HG03469 (cell line): ENCODE data around the gene PRDM16.
"Not testable (repeated sequence)": the region's sequence is repeated elsewhere in the genome, so short reads cannot be mapped to it uniquely, and the experiment has no call there.

Experiments
- ATAC-seq: cut with Tn5 transposase; IDR thresholded peaks from one replicate; pipeline ENCODE4 v1.9.1; 2021; ENCODE audit warnings: mild to moderate bottlenecking, moderate library complexity, moderate number of reproducible peaks; ENCODE audit not compliant: unreplicated experiment

Gene PRDM16

DNA sequence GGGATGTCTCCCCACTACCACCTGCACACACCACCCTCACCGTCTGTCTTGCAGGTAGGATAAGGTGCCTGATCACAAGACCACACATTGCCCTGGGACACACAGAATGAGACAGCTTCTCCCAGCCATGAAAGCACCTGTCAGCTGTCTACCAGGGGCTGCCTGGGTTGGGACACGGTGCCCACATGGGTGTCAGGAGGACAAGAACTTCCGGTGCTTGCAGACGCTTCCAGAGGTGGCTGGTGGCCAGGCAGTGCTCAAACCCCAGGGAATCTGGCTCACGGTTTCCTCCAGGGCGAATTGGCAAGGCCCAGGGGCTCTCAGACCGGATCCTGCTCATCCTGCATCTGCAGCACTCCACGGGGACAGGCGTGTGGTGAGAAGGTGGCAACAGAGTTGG lies 202.9 kb downstream of the PRDM16 start:
- ATAC-seq, result no peak

DNA sequence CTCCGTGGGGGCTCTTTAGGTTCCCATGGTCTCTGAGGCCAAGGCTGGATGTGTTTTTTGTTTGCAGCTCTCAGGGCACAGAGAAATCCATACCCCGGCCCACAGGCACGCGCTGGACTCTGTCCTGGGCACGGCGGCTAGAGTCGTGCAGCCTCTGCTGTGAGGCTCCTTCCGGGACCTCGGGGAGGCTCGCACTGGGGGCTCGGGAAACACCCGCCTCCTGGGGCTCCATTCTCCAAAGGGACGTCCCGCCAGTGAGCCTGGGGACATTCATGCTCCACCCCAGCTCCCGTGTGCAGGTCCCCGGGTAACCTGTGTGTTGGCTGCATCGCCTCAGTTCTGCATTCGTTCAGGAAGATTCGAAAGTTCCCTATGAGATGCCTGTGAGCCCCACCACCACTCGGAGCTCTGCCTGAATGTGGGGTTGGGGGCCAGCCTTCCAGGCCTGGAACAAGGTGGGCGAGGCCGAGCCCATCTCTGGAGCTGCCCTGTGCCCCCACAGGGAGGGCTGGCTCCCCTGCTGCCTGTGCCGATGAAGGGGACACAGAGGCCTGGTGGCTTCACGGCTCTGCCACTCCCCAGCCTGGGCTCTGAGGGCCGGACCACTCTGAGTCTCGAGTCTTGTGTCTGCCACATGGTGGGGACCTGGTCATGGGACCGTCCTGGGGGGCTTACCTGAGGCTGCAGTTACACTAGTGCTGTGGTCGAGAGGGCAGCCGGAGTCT lies 203.5 kb downstream of the PRDM16 start:
- ATAC-seq, result no peak

DNA sequence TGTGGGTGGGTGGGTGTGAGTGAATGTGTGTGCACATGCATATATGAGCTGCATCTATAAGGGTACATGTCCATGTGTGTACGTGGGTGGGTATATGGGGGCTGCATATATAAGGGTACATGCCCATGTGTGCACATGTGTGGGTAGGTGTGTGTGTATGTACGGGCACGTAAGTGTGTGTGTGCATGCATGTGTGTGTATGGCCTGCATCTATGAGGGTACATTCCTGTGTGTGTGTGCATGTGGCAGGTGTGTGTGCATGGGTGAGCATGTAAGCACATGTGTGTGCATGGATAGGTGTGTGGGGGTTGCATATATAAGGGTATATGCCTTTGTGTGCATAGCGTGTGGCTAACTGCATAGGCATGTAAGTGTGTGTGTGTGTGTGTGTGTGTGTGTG lies 204.4 kb downstream of the PRDM16 start:
- no peak for ATAC-seq

- ATAC-seq, result no peak
These were observed 206.0 kb downstream of the PRDM16 start for GRCh38 chr1:3274972-3275371.

GRCh38 chr1:3275471-3276340 lies 206.7 kb downstream of the PRDM16 start:
- no peak for ATAC-seq

GRCh38 chr1:3276341-3276800 lies 207.4 kb downstream of the PRDM16 start:
- no peak for ATAC-seq

DNA sequence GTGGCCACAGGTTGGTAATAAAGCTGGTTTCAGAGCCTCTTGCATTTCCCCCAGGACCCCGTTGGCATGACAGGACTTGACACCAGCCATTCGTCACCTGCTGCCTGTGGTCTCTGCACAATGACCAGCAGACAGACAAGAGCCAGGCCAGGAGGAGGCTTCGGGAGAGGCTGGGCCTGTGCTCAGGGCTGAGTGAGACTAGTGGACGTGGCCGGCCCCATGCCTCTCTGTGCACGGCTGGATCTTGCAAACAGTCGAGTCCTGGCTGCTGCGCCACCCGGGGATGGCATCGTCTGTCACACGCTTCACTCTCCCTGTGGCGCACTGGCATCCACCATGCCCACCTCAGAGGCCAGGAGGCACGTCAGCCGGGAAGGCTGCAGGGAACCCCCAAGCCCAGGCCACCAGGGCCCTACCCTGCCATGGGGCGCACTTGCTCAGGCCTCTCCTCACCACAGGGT lies 208.0 kb downstream of the PRDM16 start:
- ATAC-seq, result no peak

GRCh38 chr1:3277623-3278022 lies 208.6 kb downstream of the PRDM16 start:
- no peak for ATAC-seq

- no peak for ATAC-seq
These were observed 209.6 kb downstream of the PRDM16 start for GRCh38 chr1:3278416-3279181.

DNA sequence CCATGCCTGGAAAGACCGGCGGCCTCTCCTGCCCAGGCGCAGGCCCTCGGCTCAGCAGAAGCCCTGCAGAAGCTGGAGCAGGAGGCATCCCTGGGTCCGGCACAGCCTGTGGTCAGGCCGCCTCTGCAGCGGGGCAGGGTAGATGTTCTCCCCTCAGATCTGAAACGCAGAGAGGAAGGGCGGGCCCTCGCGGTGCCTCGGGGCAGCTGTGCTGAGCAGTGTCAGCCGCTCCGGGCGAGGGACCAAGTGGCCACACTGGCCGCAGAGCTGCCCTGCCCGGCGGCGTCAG lies 210.1 kb downstream of the PRDM16 start:
- no peak for ATAC-seq

GRCh38 chr1:3281735-3282134 lies 212.7 kb downstream of the PRDM16 start:
- ATAC-seq, result no peak

GRCh38 chr1:3282186-3282585 lies 213.2 kb downstream of the PRDM16 start:
- no peak for ATAC-seq

GRCh38 chr1:3282656-3283430 lies 213.8 kb downstream of the PRDM16 start:
- ATAC-seq, result no peak

DNA sequence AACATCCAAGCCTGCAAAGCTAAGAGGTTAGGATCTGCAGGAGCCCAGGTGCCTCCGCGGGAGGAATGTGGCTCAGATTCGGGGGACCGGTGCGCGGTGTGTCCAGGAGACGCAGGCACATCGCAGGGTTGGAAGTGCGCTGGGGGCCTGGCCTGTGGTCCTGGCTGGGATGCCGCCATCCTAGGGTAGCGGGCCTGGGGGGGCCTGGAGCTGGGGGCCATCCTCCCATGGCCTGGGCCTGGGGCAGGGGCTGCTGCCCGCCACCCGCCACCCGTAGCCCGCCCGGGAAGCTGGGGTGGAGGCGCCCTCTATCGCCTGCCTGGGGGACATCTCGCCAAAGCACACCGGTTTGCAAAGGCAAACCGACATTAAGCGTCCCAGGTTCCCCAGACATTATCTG lies 214.8 kb downstream of the PRDM16 start:
- ATAC-seq, result no peak

- no peak for ATAC-seq
These were observed 215.7 kb downstream of the PRDM16 start for GRCh38 chr1:3284691-3285090.

DNA sequence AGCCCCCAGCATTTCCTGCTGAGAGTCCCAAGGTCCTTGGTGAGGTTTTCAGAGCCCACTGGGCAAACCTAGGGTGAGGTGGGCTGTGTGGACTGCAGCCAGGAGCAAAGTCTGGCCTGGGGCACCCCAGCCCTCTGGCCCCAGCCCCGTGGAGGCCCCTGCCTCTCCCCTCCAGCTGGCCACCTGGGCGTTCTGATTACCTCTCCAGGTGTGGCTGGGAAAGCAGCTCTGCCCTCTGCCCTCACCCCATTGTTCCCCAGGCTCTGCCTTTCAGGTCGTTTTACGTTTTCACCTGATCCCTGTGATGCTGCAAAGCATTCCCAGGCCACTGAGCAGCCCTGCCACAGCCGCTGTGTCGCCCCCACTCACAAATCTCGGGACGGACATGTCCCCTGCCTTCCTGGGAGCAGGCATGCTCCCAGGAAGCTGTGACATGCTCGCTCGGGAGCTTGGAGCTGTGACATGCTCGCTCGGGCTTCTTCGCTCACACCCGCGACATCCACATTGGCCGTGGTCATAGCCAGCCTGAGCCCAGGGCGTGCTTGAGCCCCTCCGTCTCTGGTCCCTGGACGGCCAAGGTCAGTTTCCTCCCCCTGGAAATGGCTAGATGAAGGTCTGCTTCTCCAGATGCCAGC lies 216.2 kb downstream of the PRDM16 start:
- no peak for ATAC-seq

GRCh38 chr1:3287095-3287494 lies 218.1 kb downstream of the PRDM16 start:
- ATAC-seq, result not testable (repeated sequence)

DNA sequence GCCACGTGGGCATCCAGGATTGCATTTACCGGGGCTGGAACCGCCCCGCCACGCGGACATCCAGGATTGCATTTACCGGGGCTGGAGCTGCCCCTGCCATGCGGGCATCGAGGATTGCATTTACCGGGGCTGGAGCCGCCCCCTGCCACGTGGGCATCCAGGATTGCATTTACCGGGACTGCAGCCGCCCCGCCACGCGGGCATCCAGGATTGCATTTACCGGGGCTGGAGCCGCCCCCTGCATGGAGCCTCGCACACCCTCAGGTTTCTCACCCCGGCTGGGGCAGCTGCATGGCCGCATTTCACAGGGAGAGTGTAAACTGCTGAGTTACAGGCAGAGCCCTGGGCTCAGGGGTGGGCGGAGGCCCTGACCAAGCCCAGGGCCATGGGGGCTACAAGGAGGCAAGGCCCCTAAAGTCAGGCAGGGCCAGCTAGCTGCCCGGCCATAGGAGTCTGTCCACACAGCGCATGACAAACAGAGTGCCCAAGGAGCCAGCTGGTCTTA lies 218.7 kb downstream of the PRDM16 start:
- ATAC-seq, result no peak

DNA sequence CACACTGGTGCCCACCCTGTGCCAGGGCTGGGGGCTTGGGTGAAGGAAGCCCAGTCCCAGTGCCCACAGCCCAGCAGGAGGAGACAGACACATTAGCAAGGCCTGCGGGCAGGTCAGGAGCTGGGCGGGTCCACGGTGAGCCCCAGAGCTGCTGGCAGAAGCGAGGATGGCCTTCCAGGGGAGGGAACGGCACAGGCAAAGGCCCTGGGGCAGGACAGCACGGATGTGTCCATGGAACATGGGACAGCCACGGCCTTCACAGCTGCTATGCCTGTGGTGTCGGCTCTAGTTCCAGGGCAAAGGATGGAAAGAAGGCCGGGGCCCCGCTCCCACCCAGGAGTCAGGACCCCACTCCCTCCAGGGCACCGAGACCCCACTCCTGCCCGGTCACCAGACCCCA lies 220.5 kb downstream of the PRDM16 start:
- no peak for ATAC-seq

GRCh38 chr1:3290438-3290837 lies 221.4 kb downstream of the PRDM16 start:
- ATAC-seq, result no peak
